GM15510 (cell line): ENCODE data around the gene LOXL3.

ENCODE experiments used
- POLR2A ChIP-seq: IDR thresholded peaks from 3 replicates; pipeline ENCODE4 v1.6.1; 2011; ENCODE audit warnings: borderline replicate concordance; ENCODE audit not compliant: insufficient read length; ENCODE audit errors: extremely low read depth

Gene LOXL3

DNA sequence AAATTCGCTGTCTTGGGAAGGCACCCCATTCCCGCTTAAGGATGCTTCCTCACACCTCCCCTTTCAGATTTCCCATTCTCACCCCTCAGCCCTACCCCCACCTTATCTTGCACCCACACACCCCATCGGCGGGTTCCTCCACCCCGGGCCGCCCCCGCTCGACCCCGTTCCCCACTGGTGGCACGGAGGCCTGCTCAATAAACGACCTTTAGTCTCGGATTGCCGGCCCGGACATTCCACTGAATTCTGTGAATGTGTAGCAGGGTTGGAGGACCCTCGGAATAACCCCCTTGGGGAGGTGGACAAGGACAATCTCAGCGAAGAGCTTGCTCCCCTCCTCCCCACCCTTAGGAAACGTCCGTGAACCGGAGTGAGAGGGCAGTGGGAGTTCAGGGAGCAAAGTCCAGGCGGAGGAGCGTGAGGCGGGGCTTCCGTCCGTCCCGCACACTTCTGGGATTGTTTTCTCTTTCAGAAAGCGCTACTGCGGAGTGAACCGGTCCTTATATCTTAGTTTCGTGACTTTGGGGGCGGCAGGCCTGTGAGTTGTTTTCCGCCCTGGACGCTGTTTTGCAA lies 51.5 kb downstream of the LOXL3 start:
- TF ChIP-seq POLR2A: no peak

DNA sequence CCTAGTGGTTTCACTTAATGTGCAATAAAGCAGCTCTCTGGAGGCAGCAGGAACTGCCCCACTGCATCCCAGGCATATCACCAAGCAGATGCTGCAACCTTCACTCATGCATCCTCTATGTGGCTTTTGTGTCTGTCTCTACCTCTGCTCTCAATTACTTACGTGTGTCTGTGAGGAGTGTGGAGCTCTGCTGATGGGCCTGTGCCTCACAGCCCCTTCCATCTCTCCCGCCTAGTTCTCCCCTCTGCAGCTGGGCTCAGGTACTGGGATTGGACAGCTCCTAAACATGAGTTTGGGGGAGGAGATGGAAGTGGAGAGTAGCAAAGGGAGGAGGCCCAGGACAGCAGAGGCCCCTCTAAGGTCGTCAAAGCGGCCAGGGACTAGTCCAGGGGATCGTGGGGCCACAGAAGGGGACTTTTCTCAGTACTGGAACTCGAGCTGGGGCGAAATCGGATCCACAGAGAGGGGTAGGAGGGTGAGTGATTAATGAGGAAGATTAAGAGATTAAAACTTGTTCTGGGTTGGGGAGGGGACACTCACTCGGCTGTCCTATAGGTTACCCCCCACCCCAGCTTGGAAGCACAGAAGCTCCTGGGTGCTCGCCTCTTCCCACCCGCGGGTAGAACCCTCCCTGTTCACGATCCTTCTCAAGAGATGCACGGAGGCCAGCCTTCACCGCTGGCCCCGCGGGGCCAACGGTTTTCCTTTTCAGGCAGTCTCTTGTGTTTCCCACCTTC lies 52.2 kb downstream of the LOXL3 start:
- no peak for TF ChIP-seq POLR2A

DNA sequence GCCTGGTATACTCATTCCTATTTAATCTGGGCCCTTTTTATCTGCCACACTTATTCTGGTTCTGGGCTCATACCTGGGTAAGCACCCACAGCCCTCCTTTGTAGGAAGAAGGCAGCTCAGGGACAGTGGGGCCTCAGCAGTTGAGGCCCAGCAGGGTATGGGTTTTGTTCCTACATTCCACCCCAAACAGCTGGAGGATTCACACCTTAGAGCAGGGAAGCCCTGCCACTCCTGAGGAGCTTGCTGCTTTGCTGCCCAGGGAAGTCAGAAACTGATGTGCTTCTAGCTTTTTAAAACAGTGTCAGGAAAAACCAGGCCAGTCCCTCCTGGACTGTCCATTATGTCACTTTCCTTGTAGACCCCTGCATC lies 53.2 kb downstream of the LOXL3 start:
- TF ChIP-seq POLR2A: no peak

DNA sequence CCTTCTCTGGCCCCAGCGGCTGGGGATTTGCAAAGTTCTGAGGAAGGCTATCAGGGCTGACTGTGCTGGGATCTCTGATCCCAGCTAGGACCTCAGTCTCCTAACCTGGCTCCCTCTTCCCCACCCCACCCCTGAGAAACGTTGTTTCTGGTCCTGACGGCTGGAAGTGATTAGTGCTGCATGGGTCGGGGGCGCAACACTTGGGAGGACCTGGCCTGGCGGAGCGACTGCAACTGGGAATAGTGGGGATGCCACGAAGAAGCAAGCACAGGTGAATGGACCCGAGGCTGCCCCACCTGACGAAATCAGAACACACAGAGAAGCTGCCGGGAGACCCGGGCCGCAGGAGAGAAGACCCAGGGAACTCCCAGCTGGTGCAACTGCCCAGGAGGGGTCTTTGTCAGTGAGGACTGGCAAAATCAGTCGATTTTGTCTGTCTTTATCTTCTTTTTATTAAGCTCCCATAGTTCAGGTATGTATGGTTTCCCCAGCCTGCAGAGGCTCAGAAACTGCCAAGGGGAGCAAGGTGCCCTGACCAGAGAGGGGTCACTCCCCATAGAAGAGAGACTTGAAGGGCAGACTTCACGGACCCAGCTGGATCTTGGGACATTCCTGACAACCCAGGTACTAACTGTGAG lies 53.7 kb downstream of the LOXL3 start:
- TF ChIP-seq POLR2A: no peak

DNA sequence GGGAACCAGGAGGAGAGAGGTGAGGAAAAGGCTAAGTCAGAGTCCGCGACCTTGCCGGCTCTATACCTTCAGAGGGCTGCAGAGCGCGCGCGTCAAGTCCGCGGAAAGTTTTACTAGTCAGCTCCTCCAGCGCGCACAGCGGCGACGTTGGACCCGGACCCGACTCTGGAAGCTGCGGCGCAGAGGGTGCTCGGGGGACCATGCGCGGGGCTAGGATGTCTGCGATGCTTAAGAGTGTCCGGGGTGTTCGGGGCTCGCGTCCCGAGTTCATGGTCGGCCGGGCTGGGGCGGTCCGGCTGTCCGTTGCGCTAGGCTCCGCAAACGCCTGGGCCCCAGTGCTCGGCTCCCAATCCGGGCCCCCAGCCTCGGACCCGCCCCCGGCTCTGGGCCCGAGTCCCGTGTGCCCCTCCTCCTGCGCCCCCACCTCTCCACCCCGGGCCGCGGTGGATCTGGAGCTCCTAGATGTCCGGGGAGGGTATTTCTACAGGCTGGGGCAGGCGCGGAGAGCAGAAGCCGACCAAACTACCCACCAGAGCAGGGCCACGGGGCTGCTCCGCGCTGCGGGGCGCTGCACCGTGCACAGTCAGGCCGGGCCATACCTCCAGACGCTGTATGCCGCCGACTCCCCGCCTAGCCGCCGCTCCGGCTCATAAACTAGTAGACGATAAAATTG lies 54.3 kb downstream of the LOXL3 start, which contains the start of gene LBX2:
LBX2 (minus strand) TSS at position 337 of the 673 bp plus-strand sequence; CDS start at position 271, 66 bp downstream.
- no peak for TF ChIP-seq POLR2A

DNA sequence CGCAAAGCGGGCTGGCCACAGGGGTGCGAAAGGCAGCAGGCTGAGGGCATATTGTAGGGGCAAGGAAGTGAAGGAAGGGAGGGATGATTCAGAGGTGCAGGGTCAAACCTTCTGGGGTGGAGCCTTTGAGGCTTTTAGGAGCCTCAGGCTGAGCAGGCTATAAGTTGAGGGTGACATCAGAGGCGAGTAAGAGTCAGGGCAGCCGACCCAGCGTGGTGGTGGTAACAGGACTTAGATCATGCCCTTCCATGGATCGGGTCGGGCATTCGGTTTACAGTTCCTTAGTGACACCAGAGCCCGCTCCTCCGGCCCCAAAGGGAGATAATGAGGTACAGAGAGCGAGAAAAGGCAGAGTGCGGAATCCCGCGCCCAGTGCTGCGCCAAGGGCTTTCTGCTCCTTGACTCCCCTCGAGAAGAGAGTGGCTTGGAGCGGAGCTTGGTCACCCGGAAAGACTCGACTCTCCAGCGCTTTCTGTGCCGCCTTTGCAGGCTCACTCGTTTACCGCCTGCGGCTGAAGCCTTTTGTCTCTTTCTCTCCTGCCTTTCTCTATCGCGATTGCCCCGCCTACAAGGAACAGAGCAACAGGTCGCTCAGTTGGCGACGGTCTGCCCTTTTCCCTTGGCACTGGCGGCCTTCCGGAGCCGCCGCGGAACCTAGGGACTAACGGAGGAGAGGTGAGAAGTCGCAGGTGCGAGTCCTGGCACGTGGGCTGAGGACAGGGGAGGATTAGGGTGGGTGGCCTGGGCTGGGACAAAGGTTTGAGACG lies 55.1 kb downstream of the LOXL3 start:
- no peak for TF ChIP-seq POLR2A

DNA sequence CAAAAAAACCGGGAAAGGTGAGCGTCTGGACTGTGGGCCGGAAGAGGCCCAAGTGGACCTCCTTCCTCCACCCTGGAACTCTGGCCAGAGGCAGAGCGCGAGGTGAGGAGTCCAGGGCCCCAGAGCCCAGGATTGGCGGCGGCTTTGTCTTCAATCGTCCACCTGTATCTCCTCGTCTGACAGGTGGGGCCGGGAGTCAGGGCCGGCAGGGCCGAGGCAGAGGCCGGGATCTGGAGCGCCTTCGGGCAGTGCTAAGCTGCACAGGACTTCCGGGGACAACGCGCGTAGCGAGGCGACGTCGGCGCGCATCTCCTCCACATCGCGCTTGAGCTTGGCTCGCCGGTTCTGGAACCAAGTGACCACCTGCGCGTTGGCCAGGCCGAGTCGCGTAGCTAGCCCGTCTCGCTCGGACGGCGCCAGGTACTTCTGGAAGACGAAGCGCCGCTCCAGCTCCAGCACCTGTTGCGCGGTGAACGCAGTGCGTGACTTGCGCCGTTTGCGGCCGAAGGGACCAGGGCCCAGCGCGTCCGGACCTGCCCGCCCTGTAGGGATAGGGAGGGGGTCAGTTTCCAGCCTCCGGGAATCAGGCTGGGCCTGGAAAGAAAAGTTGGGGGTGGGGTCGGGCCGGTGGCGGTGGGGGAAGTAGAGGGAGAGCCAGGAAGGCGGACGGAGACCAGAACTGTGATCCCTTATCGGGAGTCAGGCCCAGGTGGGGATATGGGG lies 55.8 kb downstream of the LOXL3 start:
- TF ChIP-seq POLR2A: no peak

DNA sequence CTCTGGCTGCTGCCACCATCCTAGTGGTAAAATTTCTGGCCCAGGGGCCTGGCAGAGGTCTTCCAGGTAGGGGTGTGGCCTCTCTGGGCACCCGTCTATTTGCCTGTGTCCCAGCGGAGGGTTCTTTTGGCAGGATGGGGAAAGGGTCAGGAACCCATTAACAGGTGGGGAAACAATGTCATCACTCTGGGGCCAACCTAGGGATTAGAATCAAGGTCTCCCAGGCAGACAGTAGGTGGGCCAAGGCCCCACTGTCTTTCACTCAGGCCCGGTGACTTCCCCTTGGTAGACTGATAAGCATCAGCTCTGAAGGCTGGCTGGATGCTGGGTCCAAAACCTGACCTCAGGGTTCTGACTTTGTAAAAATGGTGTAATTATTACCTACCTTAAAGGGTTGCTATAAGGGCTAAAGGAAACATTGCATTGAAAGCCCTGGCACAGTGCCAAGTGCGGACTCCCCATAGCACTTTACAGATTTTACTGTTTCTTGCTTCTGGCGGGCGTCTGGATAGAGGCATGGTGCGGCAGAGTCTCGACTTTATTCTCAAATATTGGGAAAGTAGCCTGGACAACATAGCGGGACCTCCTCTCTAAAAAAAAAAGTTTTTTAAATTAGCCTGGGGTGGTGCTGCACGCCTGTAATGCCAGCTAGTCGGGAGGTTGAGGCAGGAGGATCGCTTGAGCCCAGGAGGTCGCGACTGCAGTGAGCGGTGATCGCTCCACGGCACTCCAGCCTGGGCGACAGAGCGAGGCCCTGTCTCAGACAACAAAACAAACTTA lies 56.6 kb downstream of the LOXL3 start:
- no peak for TF ChIP-seq POLR2A

DNA sequence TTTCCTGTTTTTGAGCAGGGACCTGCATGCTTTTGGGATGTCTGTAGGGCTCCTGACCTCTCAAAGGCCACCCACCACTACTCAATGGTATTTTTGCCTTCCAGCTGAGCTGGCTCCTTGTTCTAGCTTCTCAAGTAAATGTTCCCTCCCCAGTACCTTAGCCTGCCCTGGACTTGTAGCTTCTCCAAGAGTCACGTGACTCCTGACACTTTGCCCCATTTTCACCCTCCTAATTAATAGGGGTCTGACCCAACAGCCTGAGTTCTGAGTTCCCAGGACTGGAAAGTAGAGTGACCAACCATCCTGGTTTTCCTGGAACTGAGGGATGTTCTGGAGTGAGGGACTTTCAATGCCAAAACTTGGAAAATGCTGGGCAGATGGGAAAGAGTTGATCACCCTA lies 58.3 kb downstream of the LOXL3 start:
- no peak for TF ChIP-seq POLR2A

DNA sequence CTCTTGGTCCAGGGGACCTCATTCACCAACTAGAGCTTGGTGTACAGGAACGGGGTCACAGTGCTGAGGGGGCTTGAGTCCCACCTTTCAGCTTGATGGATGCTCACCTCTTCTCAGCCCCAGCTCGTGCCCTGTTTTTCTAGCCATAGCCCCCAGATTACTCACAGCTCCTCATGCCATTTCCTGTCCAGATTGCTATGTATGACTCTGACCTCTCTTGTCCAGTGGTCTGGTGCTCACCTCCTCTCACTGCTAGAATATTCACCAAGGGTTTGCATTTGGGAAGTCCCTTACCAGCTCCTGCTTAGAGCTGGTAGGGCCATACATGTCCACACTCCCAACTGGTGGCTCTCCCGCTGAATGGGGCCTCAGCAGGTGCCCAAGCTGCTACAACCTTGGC lies 60.2 kb downstream of the LOXL3 start:
- no peak for TF ChIP-seq POLR2A

DNA sequence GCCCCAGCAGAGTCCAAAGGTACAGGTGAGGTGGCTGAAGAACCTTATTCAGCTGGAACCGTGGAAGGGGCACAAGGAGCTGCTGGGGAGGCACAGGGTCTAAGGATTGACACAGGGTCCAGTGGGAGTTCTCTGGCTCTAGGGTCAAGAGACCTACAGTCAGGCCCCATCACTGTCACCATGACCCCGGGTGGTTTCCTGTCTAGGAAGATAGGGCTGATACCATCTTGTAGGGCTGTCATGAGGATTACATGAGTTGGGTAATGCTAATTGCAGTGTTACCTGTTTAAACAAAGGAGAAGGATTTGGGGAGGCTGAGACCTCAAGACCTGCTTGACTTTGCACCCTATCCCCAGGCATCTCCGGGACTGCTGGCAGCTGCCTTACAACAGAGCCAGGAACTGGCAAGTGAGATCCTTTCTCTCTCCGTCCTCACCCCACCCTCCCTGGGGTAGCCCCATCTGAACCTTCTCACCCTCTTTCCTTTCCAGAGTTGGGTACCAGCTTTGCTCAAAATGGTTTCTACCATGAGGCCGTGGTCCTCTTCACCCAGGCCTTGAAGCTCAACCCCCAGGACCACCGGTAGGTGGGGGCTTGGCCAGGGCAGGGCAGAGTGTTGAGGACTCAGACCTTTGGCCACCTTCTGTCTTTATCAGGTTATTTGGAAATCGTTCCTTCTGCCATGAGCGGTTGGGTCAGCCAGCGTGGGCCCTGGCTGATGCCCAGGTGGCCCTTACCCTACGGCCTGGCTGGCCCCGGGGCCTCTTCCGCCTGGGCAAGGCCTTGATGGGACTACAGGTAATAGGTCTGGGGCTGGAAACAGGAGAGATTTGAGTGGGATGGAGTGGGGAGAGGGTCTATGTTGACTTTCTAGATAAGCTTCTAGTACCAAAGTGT lies 61.8 kb downstream of the LOXL3 start:
- no peak for TF ChIP-seq POLR2A

DNA sequence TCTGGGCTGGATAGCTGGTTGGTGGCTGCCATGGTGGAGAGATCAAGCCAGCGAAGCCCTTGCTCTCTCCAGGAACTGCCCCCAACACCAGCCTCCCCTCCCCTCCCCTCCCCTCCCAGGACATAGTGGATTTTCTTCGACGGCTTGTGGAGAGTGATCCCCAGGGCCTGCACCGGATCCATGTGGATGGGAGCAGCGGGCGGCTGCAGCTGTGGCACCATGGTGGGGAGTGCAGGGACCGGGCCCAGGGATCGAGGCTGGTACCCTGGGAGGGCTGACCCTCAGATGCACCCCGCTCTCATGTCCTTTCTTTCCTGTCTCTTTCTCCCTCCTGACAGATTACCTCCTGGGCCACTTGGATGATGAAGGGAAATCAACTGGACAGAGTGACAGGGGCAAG lies 63.8 kb downstream of the LOXL3 start:
- no peak for TF ChIP-seq POLR2A

DNA sequence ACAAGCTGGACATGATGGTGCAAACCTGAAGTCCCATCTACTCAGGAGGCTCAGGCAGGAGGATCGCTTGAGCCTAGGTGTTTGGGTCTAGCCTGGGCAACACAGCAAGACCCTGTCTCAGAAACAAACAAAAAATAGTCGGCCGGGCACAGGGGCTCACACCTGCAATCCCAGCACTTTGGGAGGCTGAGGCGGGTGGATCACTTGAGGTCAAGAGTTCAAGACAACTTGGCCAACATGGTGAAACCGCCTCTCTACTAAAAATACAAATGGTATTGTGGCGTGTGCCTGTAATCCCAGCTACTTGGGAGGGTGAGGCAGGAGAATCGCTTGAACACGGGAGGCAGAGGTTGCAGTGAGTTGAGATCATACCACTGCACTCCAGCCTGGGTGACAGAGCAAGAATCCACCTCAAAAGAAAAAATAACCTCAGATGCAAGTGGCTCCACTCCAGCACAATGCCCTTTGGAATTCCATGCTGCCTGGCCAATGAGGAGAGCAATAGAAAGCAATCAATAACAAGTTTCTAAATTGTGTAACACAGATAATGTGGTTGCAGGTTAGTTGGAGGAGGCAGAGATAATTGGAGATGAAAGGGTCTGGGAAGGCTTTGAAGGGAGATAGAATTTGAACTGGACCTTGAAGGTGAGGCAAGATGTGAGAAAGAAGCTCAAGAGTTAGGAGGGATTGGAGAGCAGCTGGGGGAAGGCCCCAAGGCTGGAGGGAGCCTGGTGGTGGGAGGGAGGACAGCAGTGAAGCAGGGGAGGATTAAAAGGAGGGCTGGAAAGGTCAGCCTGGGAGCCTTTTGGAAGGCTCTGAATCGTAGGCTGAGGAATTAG lies 64.9 kb downstream of the LOXL3 start:
- TF ChIP-seq POLR2A: no peak
